Renal pelvis (tissue), 4 donors: ENCODE results near the gene PRKCZ. TPM values are rescaled to one million over a fixed set of nuclear protein-coding genes. Genes with fewer than 3 reads are reported as not detected.
"Not testable (repeated sequence)": the region's sequence is repeated elsewhere in the genome, so short reads cannot be mapped to it uniquely, and the experiment has no call there.

Source experiments
- DNase-seq: peaks from one replicate; pipeline ENCODE4 v3.0.0-alpha.2; 2013
- polyA plus RNA-seq, 3 donors: library from polyadenylated mRNA; unstranded; fragments of 120-200 nt; gene quantifications; one replicate each; pipeline ENCODE4 v1.2.1, GENCODE V29; 2013; ENCODE audit not compliant: insufficient read length in 3 of 3

The PRKCZ gene
- polyA plus RNA-seq, 3 donors: 33.2 to 37.7 (median 34.5) TPM

DNA sequence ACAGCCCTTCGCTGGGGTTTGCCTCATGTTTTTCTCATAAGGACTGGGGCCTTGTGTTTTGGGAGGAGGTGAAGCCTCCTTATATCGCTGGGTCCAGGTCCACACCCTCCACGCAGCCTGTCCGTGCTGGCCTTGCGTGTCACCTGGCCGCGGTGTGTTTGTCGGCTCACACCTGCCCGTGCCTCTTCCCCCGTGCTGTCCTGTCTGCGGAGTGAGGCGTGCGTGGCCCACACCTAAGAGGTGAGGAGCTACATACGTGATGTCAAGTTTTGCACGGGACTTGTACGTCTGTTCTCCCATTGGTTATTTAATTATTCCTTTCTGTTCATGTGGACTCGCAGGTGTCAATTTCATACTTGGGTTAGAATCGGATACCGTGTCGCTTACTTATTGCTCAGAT is 30.7 kb downstream of the PRKCZ start:
- DNase-seq: no peak

GRCh38 chr1:2081326-2081885 is 31.2 kb downstream of the PRKCZ start:
- no peak for DNase-seq

GRCh38 chr1:2082064-2082463 is 31.9 kb downstream of the PRKCZ start:
- no peak for DNase-seq

GRCh38 chr1:2083666-2084065 is 33.5 kb downstream of the PRKCZ start:
- no peak for DNase-seq

DNA sequence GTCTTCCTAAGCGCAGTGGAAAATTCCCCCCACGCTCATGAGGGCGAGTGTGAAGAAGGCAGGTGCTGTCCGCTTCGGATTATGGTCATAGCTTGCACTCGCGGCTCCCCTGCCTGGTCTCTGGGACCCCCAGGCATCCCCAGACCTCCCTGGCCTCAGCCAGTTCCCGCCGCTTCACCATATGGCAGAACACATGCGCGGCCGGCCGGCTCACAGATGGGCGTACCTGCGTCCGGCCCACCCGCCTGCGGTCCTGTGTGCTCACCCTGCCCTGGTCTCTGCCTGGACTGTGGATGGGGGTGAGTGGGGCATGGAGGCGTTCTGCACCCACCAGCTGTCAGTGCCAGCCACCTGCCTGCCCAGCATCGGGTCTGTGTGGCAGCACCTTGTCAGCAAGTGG is 34.1 kb downstream of the PRKCZ start:
- DNase-seq: no peak

DNA sequence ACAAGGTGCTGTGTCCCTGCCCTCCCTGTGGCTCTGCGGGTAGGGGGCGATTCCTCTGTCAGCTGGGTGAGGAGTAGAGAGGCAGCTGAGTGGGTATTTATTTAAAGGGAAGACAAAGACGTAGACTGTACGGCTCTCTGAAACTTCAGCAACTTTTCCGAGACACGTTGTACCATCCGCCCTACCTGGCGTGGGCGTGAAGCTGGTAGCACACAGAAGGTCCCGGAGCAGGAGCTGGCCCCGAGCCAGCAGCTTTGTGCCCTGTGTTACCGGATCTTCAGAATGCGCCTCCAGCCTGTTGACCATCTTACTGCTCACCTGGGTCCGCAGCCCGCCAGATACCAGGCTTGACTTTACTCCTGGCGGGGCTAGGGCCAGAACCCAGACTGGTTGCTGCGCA is 34.9 kb downstream of the PRKCZ start:
- no peak for DNase-seq

- DNase-seq: no peak
These were observed 36.4 kb downstream of the PRKCZ start for GRCh38 chr1:2086446-2087078.

DNA sequence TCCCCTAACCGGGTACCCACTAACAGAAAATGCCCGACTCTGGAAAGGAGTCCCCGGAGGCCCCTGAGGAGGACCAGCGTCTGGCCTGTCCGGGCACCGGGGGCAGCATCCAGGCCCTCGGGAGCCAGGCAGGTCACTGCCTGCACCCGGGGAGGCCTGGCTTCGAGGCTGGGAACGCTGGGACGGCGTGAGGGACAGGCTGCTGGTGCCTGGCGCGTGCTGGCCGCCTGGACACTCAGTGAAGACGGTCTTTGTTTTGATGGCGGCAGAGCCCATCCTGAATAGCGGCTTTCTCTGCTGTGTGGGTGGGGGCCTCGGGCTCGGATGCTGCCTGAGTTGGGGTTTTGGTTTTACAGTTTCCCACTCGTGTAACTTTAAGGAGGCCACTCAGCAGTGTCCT is 37.6 kb downstream of the PRKCZ start:
- DNase-seq: no peak

- DNase-seq: peak; percentile 61
These were observed 38.2 kb downstream of the PRKCZ start for GRCh38 chr1:2088458-2088857.

- DNase-seq: no peak
These were observed 38.8 kb downstream of the PRKCZ start for GRCh38 chr1:2089051-2089450.

DNA sequence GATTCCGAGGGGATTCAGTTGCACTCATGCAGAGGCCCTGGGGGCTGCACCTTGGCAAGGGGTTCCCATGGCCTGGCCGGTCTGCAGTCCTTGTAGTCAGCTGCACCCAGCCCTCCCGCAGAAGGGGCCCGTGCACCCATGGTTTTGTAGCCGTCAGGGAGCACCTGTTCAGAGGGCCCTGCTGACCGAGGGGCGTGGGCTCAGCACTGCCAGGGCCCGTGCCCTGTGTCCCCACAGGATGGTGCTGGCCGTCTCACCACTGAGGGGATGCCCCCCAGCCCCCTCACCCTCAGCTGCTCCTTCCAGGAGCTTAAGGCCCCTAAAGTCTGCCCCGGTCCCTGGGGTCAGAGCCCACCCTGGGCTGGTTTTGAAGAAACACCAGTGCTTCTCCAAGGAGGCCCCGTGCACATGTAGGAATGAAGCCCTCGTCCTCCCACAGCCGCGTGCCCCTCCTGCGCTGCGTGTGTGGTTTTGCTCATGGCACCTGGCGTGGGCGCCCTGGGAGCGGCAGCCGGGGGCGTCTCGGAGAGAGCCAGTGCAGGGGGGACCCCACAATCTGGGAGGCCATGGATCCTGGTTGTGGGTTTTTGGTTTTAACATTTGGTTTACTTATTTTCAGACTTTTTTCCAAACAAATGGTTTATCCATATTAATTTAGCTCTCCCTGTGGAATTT is 40.1 kb downstream of the PRKCZ start:
- no peak for DNase-seq

DNA sequence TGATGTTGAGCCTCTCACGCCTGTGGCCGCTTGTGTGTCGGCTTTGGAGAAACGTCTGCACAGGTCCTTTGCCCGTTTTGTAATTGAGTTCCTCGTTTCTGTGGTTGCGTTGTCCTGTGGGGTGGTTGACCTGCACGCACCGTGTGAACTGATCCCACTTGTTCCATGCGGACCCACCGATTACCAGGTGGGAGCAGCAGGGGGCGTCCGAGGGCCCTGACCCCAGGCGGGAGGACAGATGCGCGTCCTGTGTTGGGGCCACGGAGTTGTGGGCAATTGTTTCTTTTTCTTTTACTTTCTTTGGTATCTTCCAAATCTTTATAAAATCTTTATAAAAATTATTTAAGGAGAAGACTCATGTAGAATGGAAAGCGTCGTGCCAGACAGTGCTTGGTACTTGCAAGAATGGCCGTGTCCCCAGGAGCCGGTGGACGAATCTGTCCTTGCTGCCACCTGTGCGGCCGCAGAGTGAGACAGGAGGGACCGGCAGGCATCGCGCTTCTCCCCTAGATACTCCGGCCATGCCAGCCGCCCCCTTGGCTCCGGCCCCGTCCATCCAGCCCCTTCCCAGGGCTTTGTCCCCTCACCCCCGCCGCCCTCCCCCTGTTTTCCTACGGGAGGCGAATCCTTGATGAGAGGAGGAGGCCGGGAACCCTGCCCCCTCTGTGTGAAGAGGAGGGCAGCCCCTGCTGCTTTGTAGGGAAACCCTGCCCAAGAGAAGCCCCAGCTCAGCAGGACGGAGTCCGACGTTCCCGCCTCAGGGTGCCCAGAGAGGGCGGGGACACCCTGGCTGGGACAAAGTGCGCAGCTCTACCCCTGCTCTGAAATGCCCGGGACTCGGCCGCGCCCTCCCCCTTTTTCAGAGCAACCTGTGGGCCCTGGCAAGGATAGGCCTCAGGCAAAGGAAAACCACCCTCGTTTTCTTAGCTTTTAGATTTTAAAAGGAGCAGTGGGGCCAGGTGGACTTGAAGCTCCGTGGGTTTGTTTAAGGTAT is 41.7 kb downstream of the PRKCZ start:
- no peak for DNase-seq

GRCh38 chr1:2093055-2093454 is 42.8 kb downstream of the PRKCZ start:
- no peak for DNase-seq

GRCh38 chr1:2093636-2094035 is 43.4 kb downstream of the PRKCZ start:
- DNase-seq: no peak

- not testable (repeated sequence) for DNase-seq
These were observed 44.3 kb downstream of the PRKCZ start for GRCh38 chr1:2094269-2095158.

DNA sequence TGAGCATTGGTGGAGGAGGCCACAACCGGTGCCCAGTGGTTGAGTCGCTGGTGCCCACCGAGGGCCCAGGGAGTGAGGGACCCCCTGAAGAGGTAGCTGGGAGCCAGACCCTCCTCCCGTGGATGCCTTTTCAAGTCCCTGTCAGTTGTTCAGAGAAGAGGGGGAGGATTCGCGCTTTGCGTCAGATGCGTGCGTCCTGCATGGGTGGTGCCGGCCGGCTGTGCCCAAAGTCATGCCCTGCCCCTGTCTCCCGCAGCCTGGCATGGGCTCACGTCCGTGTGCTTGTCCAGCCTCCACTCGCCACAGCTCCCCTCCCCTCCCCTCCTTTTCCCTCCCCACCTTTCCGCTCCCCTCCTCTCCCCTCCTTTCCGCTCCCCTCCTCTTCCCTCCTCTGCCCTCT is 45.2 kb downstream of the PRKCZ start:
- DNase-seq: no peak

DNA sequence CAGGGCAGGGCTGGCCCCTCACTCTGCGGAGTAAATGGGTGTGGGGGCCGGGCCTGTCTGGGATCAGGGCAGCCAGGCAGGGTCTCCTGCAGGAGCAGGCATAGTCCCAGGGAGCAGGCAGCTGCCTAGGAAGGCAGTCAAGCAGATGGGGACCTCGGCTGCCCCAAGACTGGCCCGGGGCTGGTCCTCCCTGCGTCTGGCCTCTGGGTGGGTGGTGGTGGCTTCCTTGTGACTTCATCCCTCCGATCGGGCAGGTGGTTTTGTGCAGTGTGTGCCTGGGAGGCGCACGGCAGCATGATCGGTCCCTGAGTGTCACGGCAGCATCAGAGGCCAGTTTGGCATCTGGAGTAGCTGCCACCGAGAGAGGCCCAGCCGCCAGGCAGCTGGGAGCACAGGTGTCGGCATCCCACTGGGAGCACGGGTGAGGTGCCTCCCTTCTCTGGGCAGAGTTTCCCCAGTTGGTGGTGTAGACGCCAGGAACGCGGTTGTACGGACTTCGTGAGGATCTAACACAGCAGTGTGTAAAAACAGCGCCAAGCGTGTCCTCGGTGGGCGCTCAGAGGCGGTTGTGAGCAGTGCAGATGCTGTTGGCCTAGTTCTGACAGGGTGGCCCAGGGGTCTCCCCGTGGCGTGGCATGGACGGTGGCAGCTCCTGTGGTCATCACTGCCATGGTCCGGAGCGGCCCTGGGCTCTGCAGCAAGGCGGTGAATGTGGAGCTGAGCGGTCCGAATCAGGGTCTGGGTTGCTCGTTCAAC is 45.9 kb downstream of the PRKCZ start:
- DNase-seq: no peak

GRCh38 chr1:2097386-2098300 is 47.4 kb downstream of the PRKCZ start:
- no peak for DNase-seq

- no peak for DNase-seq
These were observed 48.1 kb downstream of the PRKCZ start for GRCh38 chr1:2098301-2098698.
